HEK293 (cell line): ENCODE data around the gene CHST3.

Source experiments
- CTCF ChIP-seq: fragments of 450-650 bp; formaldehyde crosslinking; IDR thresholded peaks from 2 replicates; pipeline ENCODE4 v1.5.1; 2016; ENCODE audit warnings: missing biosample characterization, missing genetic modification characterization
- IKZF3 ChIP-seq: fragments of 450-650 bp; IDR thresholded peaks from 2 replicates; pipeline ENCODE4 v1.5.0; 2018; ENCODE audit warnings: missing biosample characterization, mild to moderate bottlenecking, missing genetic modification characterization, moderate library complexity
- MZF1 ChIP-seq: fragments of 450-650 bp; formaldehyde crosslinking; IDR thresholded peaks from 2 replicates; pipeline ENCODE4 v1.5.1; 2017; ENCODE audit warnings: missing biosample characterization, missing genetic modification characterization, borderline replicate concordance
- REST ChIP-seq: fragments of 450-650 bp; formaldehyde crosslinking; IDR thresholded peaks from 2 replicates; pipeline ENCODE4 v1.5.1; 2016; ENCODE audit warnings: missing biosample characterization, missing genetic modification characterization
- SP3 ChIP-seq: fragments of 450-650 bp; formaldehyde crosslinking; IDR thresholded peaks from 2 replicates; pipeline ENCODE4 v1.5.1; 2016; ENCODE audit warnings: missing biosample characterization, missing genetic modification characterization
- ZFP3 ChIP-seq: fragments of 450-650 bp; formaldehyde crosslinking; IDR thresholded peaks from 2 replicates; pipeline ENCODE4 v1.5.1; 2016; ENCODE audit warnings: low read depth, missing biosample characterization, missing genetic modification characterization
- ZNF175 ChIP-seq: fragments of 450-650 bp; formaldehyde crosslinking; IDR thresholded peaks from 2 replicates; pipeline ENCODE4 v1.5.1; 2016; ENCODE audit warnings: missing biosample characterization, missing genetic modification characterization
- ZNF202 ChIP-seq: fragments of 450-650 bp; formaldehyde crosslinking; IDR thresholded peaks from 2 replicates; pipeline ENCODE4 v1.5.1; 2016; ENCODE audit warnings: missing biosample characterization, missing genetic modification characterization, borderline replicate concordance
- ZNF23 ChIP-seq: fragments of 450-650 bp; formaldehyde crosslinking; IDR thresholded peaks from 2 replicates; pipeline ENCODE4 v1.5.1; 2016; ENCODE audit warnings: missing biosample characterization, missing genetic modification characterization, borderline replicate concordance
- ZNF311 ChIP-seq: fragments of 450-650 bp; formaldehyde crosslinking; IDR thresholded peaks from 2 replicates; pipeline ENCODE4 v1.5.1; 2017; ENCODE audit warnings: missing biosample characterization, missing genetic modification characterization, borderline replicate concordance
- ZNF48 ChIP-seq: fragments of 450-650 bp; formaldehyde crosslinking; IDR thresholded peaks from 2 replicates; pipeline ENCODE4 v1.5.1; 2016; ENCODE audit warnings: missing biosample characterization, missing genetic modification characterization
- ZNF513 ChIP-seq: fragments of 450-650 bp; IDR thresholded peaks from 2 replicates; pipeline ENCODE4 v1.5.1; 2018; ENCODE audit warnings: missing biosample characterization, missing genetic modification characterization
- ZNF521 ChIP-seq: fragments of 450-650 bp; formaldehyde crosslinking; IDR thresholded peaks from 2 replicates; pipeline ENCODE4 v1.5.1; 2017; ENCODE audit warnings: missing biosample characterization, mild to moderate bottlenecking, missing genetic modification characterization

- no peak for TF ChIP-seq ZFP3 (tag by site-specific recombination)
- TF ChIP-seq CTCF (tag by site-specific recombination): no peak
- TF ChIP-seq ZNF175 (tag by site-specific recombination): no peak
- TF ChIP-seq ZNF513 (tag by site-specific recombination): no peak
- TF ChIP-seq ZNF311 (tag by site-specific recombination): no peak
- no peak for TF ChIP-seq ZNF202
- no peak for TF ChIP-seq ZNF48 (tag by site-specific recombination)
- no peak for TF ChIP-seq MZF1
- TF ChIP-seq IKZF3 (tag by site-specific recombination): no peak
- no peak for TF ChIP-seq ZNF521 (tag by site-specific recombination)
- TF ChIP-seq SP3 (tag by site-specific recombination): no peak
- TF ChIP-seq REST (tag by site-specific recombination): no peak
- TF ChIP-seq ZNF23 (tag by site-specific recombination): no peak
Measured at GRCh38 chr10:72006026-72006425, 41.8 kb downstream of the CHST3 start.
